Upper lobe of left lung (tissue), 6 donors: ENCODE measurements around the gene OSCAR. TPM values are rescaled to one million over a fixed set of nuclear protein-coding genes. Genes with fewer than 3 reads are reported as not detected.
"Not testable (repeated sequence)": the region's sequence is repeated elsewhere in the genome, so short reads cannot be mapped to it uniquely, and the experiment has no call there.

ENCODE experiments used
- ATAC-seq, 2 donors: fragments of 200-7000 bp; cut with Tn5 transposase; one replicate each; pipeline ENCODE4 v1.9.1; 2022; ENCODE audit warnings: mild to moderate bottlenecking in 2 of 2, moderate library complexity in 2 of 2; ENCODE audit not compliant: low FRiP score in 2 of 2
- DNase-seq, 2 donors: peaks; one replicate each; pipeline ENCODE4 v3.0.0-alpha.2; 2019 to 2020
- H3K27ac ChIP-seq, 4 donors: fragments of 200-600 bp; sonication (generic); one replicate each; pipeline ENCODE4 v1.5.1; 2016 to 2019
- H3K27me3 ChIP-seq, 4 donors: fragments of 200-600 bp; sonication (generic); one replicate each; pipeline ENCODE4 v1.5.1; 2017 to 2019
- H3K36me3 ChIP-seq, 4 donors: fragments of 200-600 bp; sonication (generic); one replicate each; pipeline ENCODE4 v1.5.1; 2016 to 2019
- H3K4me1 ChIP-seq, 4 donors: fragments of 200-600 bp; sonication (generic); one replicate each; pipeline ENCODE4 v1.5.1; 2018 to 2019
- H3K4me3 ChIP-seq, 4 donors: fragments of 200-600 bp; sonication (generic); one replicate each; pipeline ENCODE4 v1.5.1; 2017 to 2019; ENCODE audit warnings: mild to moderate bottlenecking in 2 of 4, moderate library complexity in 1 of 4
- H3K9me3 ChIP-seq, 4 donors: fragments of 200-600 bp; sonication (generic); one replicate each; pipeline ENCODE4 v1.5.1; 2018 to 2019
- CTCF ChIP-seq, 6 experiments: fragments of 450-650 bp in 4 of 6; fragments of 200-600 bp in 2 of 6; sonication (generic) in 2 of 6; IDR thresholded peaks; one replicate each; pipeline ENCODE4 v1.5.1; 2016 to 2019; ENCODE audit warnings: antibody characterized with exemption in 6 of 6
- EP300 ChIP-seq, 4 donors: sonication (generic); formaldehyde crosslinking; IDR thresholded peaks; one replicate each; pipeline ENCODE4 v1.5.1; 2017; ENCODE audit warnings: antibody characterized with exemption in 4 of 4, control low read depth in 2 of 4
- POLR2A ChIP-seq, 4 donors: fragments of 450-650 bp; IDR thresholded peaks; one replicate each; pipeline ENCODE4 v1.5.1; 2016 to 2017; ENCODE audit warnings: antibody characterized with exemption in 4 of 4, mild to moderate bottlenecking in 2 of 4
- POLR2AphosphoS5 ChIP-seq, 2 donors: sonication (generic); formaldehyde crosslinking; IDR thresholded peaks; one replicate each; pipeline ENCODE4 v1.5.1; 2017; ENCODE audit warnings: antibody characterized with exemption in 2 of 2
- WGBS, 2 donors: methylation state at CpG; one replicate each; pipeline ENCODE4 v1.1.5; 2017 to 2018; 5-methylcytosine and 5-hydroxymethylcytosine counted together
- total RNA-seq, 6 donors: library from RNA; depleted of rRNA in 4 of 6; stranded (reverse); fragments of >200 nt in 4 of 6; gene quantifications; one replicate each; pipeline versions ENCODE4 v1.1.0 to v1.2.1, GENCODE V29; 2016 to 2021
- donor health status: DM: no; HTN: no; CAD: no; lungs with moderate emphysema.
- donor health status: DM: no; HTN: yes; CAD: no; lungs with severe emphysema.

OSCAR gene
- total RNA-seq, 6 donors from 2014 or later = 18.5 to 119 (median 49.5) TPM

- ATAC-seq = no peak
- Histone ChIP-seq H3K27me3 (peaks cover 0 to 8% (median 3%) of the 10 kb centered on the region in 4 donors), H3K27ac (peak overlapping the region in 1 of 4 donors; percentile 77), H3K9me3 (no peaks in the 10 kb centered on the region), H3K4me3 (peak overlapping the region in 1 of 4 donors; percentile 39), H3K36me3 (no peaks in the 10 kb centered on the region), H3K4me1 (peaks cover 19 to 36% (median 21%) of the 10 kb centered on the region in 4 donors)
- WGBS, 2 donors = 81 to 87% methylated on average over 8 to 12 of the region's 12 CpGs
- DNase-seq = no peak
- TF ChIP-seq POLR2A (IDR thresholded peaks at IDR 0.05) = no peak
- no peak for TF ChIP-seq POLR2AphosphoS5 (IDR thresholded peaks at IDR 0.05)
- TF ChIP-seq CTCF (IDR thresholded peaks at IDR 0.05) = no peak
- no peak for TF ChIP-seq EP300 (IDR thresholded peaks at IDR 0.05)
Observed at GRCh38 chr19:54099190-54099902, 1.3 kb downstream of the OSCAR start.

GRCh38 chr19:54096617-54097106, 3.9 kb downstream of the OSCAR start:
- peak in 1 of 2 donors; percentile 55 for DNase-seq
- no peak for TF ChIP-seq EP300 (IDR thresholded peaks at IDR 0.05)
- TF ChIP-seq POLR2AphosphoS5 (IDR thresholded peaks at IDR 0.05) = no peak
- no peak for TF ChIP-seq CTCF (IDR thresholded peaks at IDR 0.05)
- TF ChIP-seq POLR2A (IDR thresholded peaks at IDR 0.05) = no peak
- H3K27me3 ChIP-seq = peaks cover 0 to 8% (median 3%) of the 10 kb centered on the region in 4 donors
- H3K36me3 ChIP-seq = no peaks in the 10 kb centered on the region
- WGBS, 2 donors = 6 to 11% methylated on average over 8 of the region's 14 CpGs
- H3K4me1 ChIP-seq = peaks cover 6 to 16% (median 9%) of the 10 kb centered on the region in 4 donors
- H3K27ac ChIP-seq = peak overlapping the region in 3 of 4 donors; percentile 42 to 67 (median 65)
- no peaks in the 10 kb centered on the region for H3K9me3 ChIP-seq
- ATAC-seq = peak in 1 of 2 donors; percentile 59
- peak overlapping the region in 3 of 4 donors; percentile 4 to 34 (median 18) for H3K4me3 ChIP-seq

- peak overlapping the region in 3 of 4 donors; percentile 22 to 45 (median 33) for H3K4me3 ChIP-seq
- H3K27me3 ChIP-seq, H3K36me3 ChIP-seq, H3K9me3 ChIP-seq: not testable (repeated sequence)
- H3K4me1 ChIP-seq = peaks cover 6 to 16% (median 9%) of the 10 kb centered on the region in 4 donors
- H3K27ac ChIP-seq = peak overlapping the region in 2 of 4 donors; percentile 65 to 67
- TF ChIP-seq CTCF (IDR thresholded peaks at IDR 0.05) = peak in 1 of 6 experiments; percentile 36
- DNase-seq = peak; percentile 52 to 91
- 1 to 5% methylated on average over 22 to 23 of the region's 46 CpGs for WGBS, 2 donors
- peak; percentile 71 to 90 for ATAC-seq
Observed at GRCh38 chr19:54095859-54096616, 4.6 kb downstream of the OSCAR start.

GRCh38 chr19:54095136-54095858, 5.3 kb downstream of the OSCAR start:
- ATAC-seq (no peak), DNase-seq (peak in 1 of 2 donors; percentile 59)
- peak overlapping the region in 1 of 4 donors; percentile 65 for H3K27ac ChIP-seq
- no peaks in the 10 kb centered on the region for H3K36me3 ChIP-seq
- 73 to 81% methylated on average over 10 to 22 of the region's 22 CpGs for WGBS, 2 donors
- peak overlapping the region in 3 of 4 donors; percentile 22 to 45 (median 33) for H3K4me3 ChIP-seq
- no peaks in the 10 kb centered on the region for H3K9me3 ChIP-seq
- TF ChIP-seq EP300 (IDR thresholded peaks at IDR 0.05) = no peak
- no peak for TF ChIP-seq POLR2A (IDR thresholded peaks at IDR 0.05)
- no peak for TF ChIP-seq POLR2AphosphoS5 (IDR thresholded peaks at IDR 0.05)
- TF ChIP-seq CTCF (IDR thresholded peaks at IDR 0.05) = no peak
- H3K27me3 ChIP-seq = peaks cover 0 to 8% (median 3%) of the 10 kb centered on the region in 4 donors
- peaks cover 6 to 16% (median 9%) of the 10 kb centered on the region in 4 donors for H3K4me1 ChIP-seq
